Uterus (tissue), 4 donors: ENCODE measurements around the gene TPRG1L. TPM values are rescaled to one million over a fixed set of nuclear protein-coding genes. Genes with fewer than 3 reads are reported as not detected.

Experiments used
- DNase-seq, 2 donors: peaks; one replicate each; pipeline ENCODE4 v3.0.0-alpha.2; 2019 to 2020
- H3K27ac ChIP-seq, 2 donors: fragments of 200-600 bp; sonication (generic); 1 replicate in 1 of 2; 2 replicates in 1 of 2; pipeline ENCODE4 v1.5.1; 2016 to 2018
- H3K27me3 ChIP-seq, 2 donors: fragments of 200-600 bp; sonication (generic); one replicate each; pipeline ENCODE4 v1.5.1; 2018 to 2019; ENCODE audit warnings: control low read depth in 1 of 2
- H3K36me3 ChIP-seq, 2 donors: fragments of 200-600 bp; sonication (generic); one replicate each; pipeline ENCODE4 v1.5.1; 2019; ENCODE audit warnings: control low read depth in 1 of 2
- H3K4me1 ChIP-seq, 2 donors: fragments of 200-600 bp; sonication (generic); one replicate each; pipeline ENCODE4 v1.5.1; 2018 to 2019; ENCODE audit warnings: control low read depth in 1 of 2
- H3K4me3 ChIP-seq, 2 donors: fragments of 200-600 bp; sonication (generic); 1 replicate in 1 of 2; 2 replicates in 1 of 2; pipeline ENCODE4 v1.5.1; 2018 to 2019; ENCODE audit warnings: mild to moderate bottlenecking in 1 of 2
- H3K9me3 ChIP-seq, 2 donors: fragments of 200-600 bp; sonication (generic); one replicate each; pipeline ENCODE4 v1.5.1; 2019; ENCODE audit warnings: control low read depth in 1 of 2
- POLR2A ChIP-seq, 2 donors: fragments of 450-650 bp; IDR thresholded peaks; one replicate each; pipeline ENCODE4 v1.6.1; 2016; ENCODE audit warnings: antibody characterized with exemption in 2 of 2, mild to moderate bottlenecking in 1 of 2, moderate library complexity in 1 of 2
- intact Hi-C: fragments of 100-400 bp; cut with DNase I; formaldehyde crosslinking; loops from one replicate; pipeline ENCODE4 v1.15.1; 2023; ENCODE audit warnings: low total_unique reads
- total RNA-seq, 4 donors: library from RNA; depleted of rRNA in 3 of 4; stranded (reverse); fragments of >200 nt in 3 of 4; gene quantifications; one replicate each; pipeline versions ENCODE4 v1.1.0 to v1.2.4, GENCODE V29; 2014 to 2023
- TF ChIP-seq, protein P1 (sequence below), 4 experiments: fragments of 200-600 bp in 2 of 4; fragments of 450-650 bp in 2 of 4; sonication (generic) in 2 of 4; IDR thresholded peaks; one replicate each; pipeline ENCODE4 v1.5.1; 2016 to 2019; ENCODE audit warnings: antibody characterized with exemption in 4 of 4, mild to moderate bottlenecking in 2 of 4, moderate library complexity in 1 of 4
- donor health status: DM: yes; HTN: yes; CAD: no.

The TPRG1L gene
- total RNA-seq, 4 donors from 2014 or later: 18.7 to 43.4 (median 29.6) TPM

DNA sequence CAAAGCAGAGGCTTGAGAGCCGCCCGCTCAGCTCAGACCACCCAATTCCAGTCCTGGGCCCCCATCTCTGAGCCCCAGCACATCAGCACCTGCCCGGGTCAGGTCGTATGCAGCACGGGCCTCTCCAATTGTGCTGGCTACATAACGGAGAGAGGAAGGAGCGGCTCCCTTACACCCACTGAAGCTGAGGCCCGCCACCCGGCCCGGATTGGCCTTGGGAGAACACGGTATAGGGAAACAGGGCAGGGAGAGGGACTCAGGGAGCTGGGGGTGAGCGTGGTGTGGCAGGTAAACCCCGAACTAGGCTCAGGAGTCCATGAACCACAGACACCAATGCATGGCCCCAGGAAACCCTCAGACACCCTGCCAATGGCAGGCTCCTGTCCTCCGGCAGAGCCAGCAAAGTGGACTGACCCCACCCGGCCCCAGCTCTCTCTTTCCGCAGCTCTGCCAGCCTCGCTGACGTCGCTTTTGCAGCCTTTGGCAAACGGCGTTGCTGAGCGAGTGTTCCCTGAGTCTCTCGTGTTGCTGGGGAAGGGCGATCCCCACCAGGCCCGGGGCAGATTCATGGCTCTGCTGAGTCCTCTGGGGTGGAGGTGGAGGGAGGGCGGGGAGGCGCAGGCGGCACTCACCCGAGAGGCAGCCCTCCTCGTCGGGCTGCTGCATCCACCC lies 30.0 kb upstream of the TPRG1L start:
- Histone ChIP-seq H3K27me3 (no peaks in the 10 kb centered on the region), H3K9me3 (no peaks in the 10 kb centered on the region), H3K36me3 (no peaks in the 10 kb centered on the region), H3K4me3 (no peak overlapping the region), H3K27ac (no peak overlapping the region), H3K4me1 (no peaks in the 10 kb centered on the region)
- intact Hi-C loops: no loop called here
- DNase-seq: no peak
- no peak for TF ChIP-seq POLR2A (IDR thresholded peaks at IDR 0.05)
- TF ChIP-seq, protein P1, sequence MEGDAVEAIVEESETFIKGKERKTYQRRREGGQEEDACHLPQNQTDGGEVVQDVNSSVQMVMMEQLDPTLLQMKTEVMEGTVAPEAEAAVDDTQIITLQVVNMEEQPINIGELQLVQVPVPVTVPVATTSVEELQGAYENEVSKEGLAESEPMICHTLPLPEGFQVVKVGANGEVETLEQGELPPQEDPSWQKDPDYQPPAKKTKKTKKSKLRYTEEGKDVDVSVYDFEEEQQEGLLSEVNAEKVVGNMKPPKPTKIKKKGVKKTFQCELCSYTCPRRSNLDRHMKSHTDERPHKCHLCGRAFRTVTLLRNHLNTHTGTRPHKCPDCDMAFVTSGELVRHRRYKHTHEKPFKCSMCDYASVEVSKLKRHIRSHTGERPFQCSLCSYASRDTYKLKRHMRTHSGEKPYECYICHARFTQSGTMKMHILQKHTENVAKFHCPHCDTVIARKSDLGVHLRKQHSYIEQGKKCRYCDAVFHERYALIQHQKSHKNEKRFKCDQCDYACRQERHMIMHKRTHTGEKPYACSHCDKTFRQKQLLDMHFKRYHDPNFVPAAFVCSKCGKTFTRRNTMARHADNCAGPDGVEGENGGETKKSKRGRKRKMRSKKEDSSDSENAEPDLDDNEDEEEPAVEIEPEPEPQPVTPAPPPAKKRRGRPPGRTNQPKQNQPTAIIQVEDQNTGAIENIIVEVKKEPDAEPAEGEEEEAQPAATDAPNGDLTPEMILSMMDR (IDR thresholded peaks at IDR 0.05): no peak

DNA sequence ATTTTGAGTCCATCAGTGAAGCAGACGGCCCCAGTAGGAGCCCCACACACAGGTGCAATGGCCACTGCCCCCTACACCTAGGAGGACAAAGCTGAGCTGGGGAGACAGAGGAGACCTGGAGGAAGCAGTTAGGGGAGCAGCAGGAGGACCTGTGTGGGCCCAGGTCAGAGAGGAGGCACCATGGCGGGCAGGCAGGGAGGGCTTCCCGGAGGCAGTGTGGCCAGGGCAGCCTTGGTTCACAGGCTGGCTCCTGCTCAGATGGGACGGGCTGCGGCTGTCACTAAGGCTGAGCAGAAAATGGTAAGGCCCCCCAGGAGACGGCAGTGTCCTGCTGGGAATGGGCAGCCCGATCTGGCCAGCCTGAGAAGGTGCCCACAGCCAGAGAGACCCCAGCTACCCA lies 28.9 kb upstream of the TPRG1L start:
- H3K4me1 ChIP-seq: no peaks in the 10 kb centered on the region
- H3K27ac ChIP-seq: no peak overlapping the region
- no peaks in the 10 kb centered on the region for H3K27me3 ChIP-seq
- intact Hi-C loops: no loop called here
- H3K36me3 ChIP-seq: no peaks in the 10 kb centered on the region
- H3K9me3 ChIP-seq: no peaks in the 10 kb centered on the region
- no peak overlapping the region for H3K4me3 ChIP-seq
- TF ChIP-seq, protein P1 (IDR thresholded peaks at IDR 0.05): no peak
- TF ChIP-seq POLR2A (IDR thresholded peaks at IDR 0.05): no peak
- DNase-seq: no peak

GRCh38 chr1:3596663-3597598 lies 27.9 kb upstream of the TPRG1L start:
- Histone ChIP-seq H3K4me1 (no peaks in the 10 kb centered on the region), H3K27me3 (no peaks in the 10 kb centered on the region), H3K4me3 (no peak overlapping the region), H3K36me3 (no peaks in the 10 kb centered on the region), H3K9me3 (no peaks in the 10 kb centered on the region), H3K27ac (no peak overlapping the region)
- TF ChIP-seq, protein P1 (IDR thresholded peaks at IDR 0.05): no peak
- TF ChIP-seq POLR2A (IDR thresholded peaks at IDR 0.05): no peak
- no peak for DNase-seq
- intact Hi-C loops: no loop called here

DNA sequence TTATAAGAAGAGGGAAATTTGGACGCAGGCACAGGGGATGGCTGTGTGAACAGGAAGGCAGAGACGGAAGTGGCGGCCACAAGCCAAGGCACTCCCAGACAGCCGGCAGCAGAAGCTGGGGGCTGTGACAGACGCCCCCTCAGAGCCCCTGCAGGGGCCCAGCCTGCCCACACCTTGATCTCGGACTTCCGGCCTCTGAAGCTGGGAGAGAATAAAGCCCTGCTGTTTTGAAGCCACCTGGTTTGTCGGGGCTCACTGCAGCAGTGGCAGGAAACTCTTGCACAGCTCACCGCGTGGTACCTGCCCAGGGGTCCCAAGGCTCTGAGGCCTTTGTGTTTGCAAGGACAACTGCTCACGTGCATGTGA lies 27.2 kb upstream of the TPRG1L start:
- H3K27me3 ChIP-seq: no peaks in the 10 kb centered on the region
- H3K27ac ChIP-seq: no peak overlapping the region
- intact Hi-C loops: no loop called here
- no peak for DNase-seq
- H3K9me3 ChIP-seq: no peaks in the 10 kb centered on the region
- no peak overlapping the region for H3K4me3 ChIP-seq
- TF ChIP-seq, protein P1 (IDR thresholded peaks at IDR 0.05): no peak
- TF ChIP-seq POLR2A (IDR thresholded peaks at IDR 0.05): no peak
- no peaks in the 10 kb centered on the region for H3K4me1 ChIP-seq
- no peaks in the 10 kb centered on the region for H3K36me3 ChIP-seq

GRCh38 chr1:3598051-3598491 lies 26.7 kb upstream of the TPRG1L start:
- TF ChIP-seq POLR2A (IDR thresholded peaks at IDR 0.05): no peak
- TF ChIP-seq, protein P1 (IDR thresholded peaks at IDR 0.05): no peak
- no peak overlapping the region for H3K4me3 ChIP-seq
- peak in 1 of 2 donors; percentile 44 for DNase-seq

More at GRCh38 chr1:3598051-3598491, 26.7 kb upstream of the TPRG1L start:
- Histone ChIP-seq H3K9me3 (no peaks in the 10 kb centered on the region), H3K27me3 (no peaks in the 10 kb centered on the region), H3K36me3 (no peaks in the 10 kb centered on the region), H3K4me1 (no peaks in the 10 kb centered on the region), H3K27ac (no peak overlapping the region)
- intact Hi-C loops: no loop called here
